HCT116 (cell line): ENCODE results near the gene KCNK5. TPM values are rescaled to one million over a fixed set of nuclear protein-coding genes. Genes with fewer than 3 reads are reported as not detected.

ENCODE experiments used
- ATAC-seq: fragments of 200-7000 bp; cut with Tn5 transposase; 2 replicates; pipeline ENCODE4 v1.9.1; 2020; ENCODE audit warnings: mild to moderate bottlenecking, moderate library complexity
- BruUV-seq: library from RNA; stranded (reverse); fragments of 400-500 nt; replicated peaks from 2 replicates; lab custom pipeline; 2021; lab: Mats Ljungman, UMichigan
- CTCF ChIA-PET: fragments of 300-600 bp; sonication (Branson Sonifier 250); formaldehyde crosslinking; loops from one replicate; lab custom pipeline; 2021; ENCODE audit warnings: antibody characterized with exemption; lab: Charles Lee
- POLR2A ChIA-PET: fragments of 300-600, 350-600 bp; sonication (Branson Sonifier 250); formaldehyde crosslinking; loops from one replicate; lab custom pipeline; 2021; ENCODE audit warnings: antibody characterized with exemption; lab: Charles Lee
- RAD21 ChIA-PET, 2 experiments: fragments of 300-600 bp; sonication (Branson Sonifier 250); formaldehyde crosslinking; loops; one replicate each; lab custom pipeline; 2023; ENCODE audit warnings: low total read pairs in 2 of 2; ENCODE audit not compliant: uncharacterized antibody in 2 of 2, unreplicated experiment in 2 of 2, low non-redundant PET in 1 of 2; lab: Charles Lee
- DNase-seq: peaks from one replicate; pipeline ENCODE4 v3.0.0-alpha.2; 2010; ENCODE audit warnings: low read depth, low spot score
- H2AFZ ChIP-seq: fragments of 200-600 bp; shearing (Covaris generic), sonication (generic); 2 replicates; pipeline ENCODE4 v1.6.1; 2017; ENCODE audit warnings: low read depth, mixed run types, mixed read lengths, antibody characterized with exemption, low read length; ENCODE audit not compliant: poor library complexity, severe bottlenecking
- H3K27ac ChIP-seq: 2 replicates; pipeline ENCODE4 v1.5.1; 2012; ENCODE audit warnings: low read depth, low read length
- H3K27me3 ChIP-seq: fragments of 200-600 bp; sonication (generic); 2 replicates; pipeline ENCODE4 v1.6.1; 2016; ENCODE audit warnings: mixed run types, low read length, mixed read lengths; ENCODE audit not compliant: insufficient read depth
- H3K36me3 ChIP-seq, 2 experiments: fragments of 200-500 bp in 1 of 2; fragments of 200-600 bp in 1 of 2; sonication (Bioruptor generic) in 1 of 2; sonication (generic) in 1 of 2; 2 replicates each; pipeline versions ENCODE4 v1.5.1 to v1.6.1; 2014 to 2016; ENCODE audit warnings: low read length in 2 of 2, inconsistent platforms in 1 of 2, mixed read lengths in 1 of 2, mixed run types in 1 of 2; ENCODE audit not compliant: insufficient read depth in 2 of 2, control insufficient read depth in 1 of 2
- H3K4me1 ChIP-seq, 2 experiments: fragments of 200-600 bp in 1 of 2; sonication (generic) in 1 of 2; 2 replicates each; pipeline versions ENCODE4 v1.5.1 to v1.6.1; 2012 to 2017; ENCODE audit warnings: low read length in 2 of 2, inconsistent platforms in 1 of 2, mild to moderate bottlenecking in 1 of 2, mixed read lengths in 1 of 2, mixed run types in 1 of 2, moderate library complexity in 1 of 2; ENCODE audit not compliant: insufficient read depth in 2 of 2, control insufficient read depth in 1 of 2
- H3K4me2 ChIP-seq: fragments of 200-600 bp; sonication (generic); 2 replicates; pipeline ENCODE4 v1.6.1; 2017; ENCODE audit warnings: mixed run types, low read length, mixed read lengths
- H3K4me3 ChIP-seq, 2 experiments: fragments of 200-600 bp in 1 of 2; sonication (generic) in 1 of 2; replicated peaks in 1 of 2; 2 replicates each; pipeline ENCODE4 v1.5.1; 2011 to 2016; ENCODE audit warnings: low read length in 2 of 2, control low read depth in 1 of 2, low read depth in 1 of 2, mild to moderate bottlenecking in 1 of 2, mixed read lengths in 1 of 2, mixed run types in 1 of 2
- H3K79me2 ChIP-seq: fragments of 200-600 bp; sonication (generic); 2 replicates; pipeline ENCODE4 v1.6.1; 2017; ENCODE audit warnings: mild to moderate bottlenecking, mixed run types, low read length, moderate library complexity, mixed read lengths; ENCODE audit not compliant: insufficient read depth
- H3K9ac ChIP-seq: fragments of 200-600 bp; sonication (generic); 2 replicates; pipeline ENCODE4 v1.6.1; 2016; ENCODE audit warnings: low read length, mixed read lengths
- H3K9me2 ChIP-seq: fragments of 200-600 bp; sonication (generic), shearing (Covaris generic); 2 replicates; pipeline ENCODE4 v1.6.1; 2017; ENCODE audit warnings: mixed run types, mild to moderate bottlenecking, moderate library complexity; ENCODE audit not compliant: insufficient read depth
- H3K9me3 ChIP-seq, 2 experiments: fragments of 200-500 bp in 1 of 2; fragments of 200-600 bp in 1 of 2; sonication (Bioruptor generic) in 1 of 2; sonication (generic) in 1 of 2; 2 replicates each; pipeline ENCODE4 v1.6.1; 2014 to 2017; ENCODE audit warnings: low read length in 2 of 2, mixed read lengths in 2 of 2, inconsistent platforms in 1 of 2, low read depth in 1 of 2, mild to moderate bottlenecking in 1 of 2, mixed run types in 1 of 2, moderate library complexity in 1 of 2; ENCODE audit not compliant: control insufficient read depth in 1 of 2, insufficient read depth in 1 of 2
- H4K20me1 ChIP-seq: fragments of 200-600 bp; sonication (generic), shearing (Covaris generic); 2 replicates; pipeline ENCODE4 v1.6.1; 2017; ENCODE audit warnings: mixed run types, mild to moderate bottlenecking, moderate library complexity; ENCODE audit not compliant: insufficient read depth
- CBX3 ChIP-seq: IDR thresholded peaks from 2 replicates; pipeline ENCODE4 v1.6.1; 2012; ENCODE audit warnings: low read depth
- EGR1 ChIP-seq: IDR thresholded peaks from 2 replicates; pipeline ENCODE4 v1.6.1; 2012; ENCODE audit warnings: low read depth
- ELF1 ChIP-seq: IDR thresholded peaks from 2 replicates; pipeline ENCODE4 v1.6.1; 2012; ENCODE audit warnings: low read depth, borderline replicate concordance
- EZH2 ChIP-seq: fragments of 200-600 bp; sonication (generic); IDR thresholded peaks from 2 replicates; pipeline ENCODE4 v1.6.1; 2017; ENCODE audit warnings: antibody characterized with exemption, mixed run types
- FOSL1 ChIP-seq: IDR thresholded peaks from 2 replicates; pipeline ENCODE4 v1.6.1; 2012; ENCODE audit warnings: low read depth
- JUND ChIP-seq: IDR thresholded peaks from 2 replicates; pipeline ENCODE4 v1.6.1; 2012
- POLR2A ChIP-seq: IDR thresholded peaks from 2 replicates; pipeline ENCODE4 v1.7.0; 2011; ENCODE audit warnings: borderline replicate concordance; ENCODE audit not compliant: insufficient read depth, insufficient read length; ENCODE audit errors: extremely low read depth
- POLR2AphosphoS5 ChIP-seq: IDR thresholded peaks from 2 replicates; pipeline ENCODE4 v1.6.1; 2011; ENCODE audit warnings: mild to moderate bottlenecking, low read depth, low read length, moderate library complexity
- RAD21 ChIP-seq: IDR thresholded peaks from 2 replicates; pipeline ENCODE4 v1.6.1; 2012; ENCODE audit warnings: low read depth, mild to moderate bottlenecking
- REST ChIP-seq: IDR thresholded peaks from 2 replicates; pipeline ENCODE4 v1.6.1; 2012; ENCODE audit warnings: low read depth
- SIN3A ChIP-seq: IDR thresholded peaks from 2 replicates; pipeline ENCODE4 v1.6.1; 2012; ENCODE audit warnings: low read depth
- SP1 ChIP-seq: IDR thresholded peaks from 2 replicates; pipeline ENCODE4 v1.6.1; 2012; ENCODE audit warnings: low read depth
- SRF ChIP-seq: IDR thresholded peaks from 2 replicates; pipeline ENCODE4 v1.6.1; 2012; ENCODE audit warnings: low read depth
- TCF7L2 ChIP-seq: IDR thresholded peaks from 2 replicates; pipeline ENCODE4 v1.7.0; 2011; ENCODE audit warnings: borderline replicate concordance, inconsistent platforms; ENCODE audit not compliant: insufficient read depth, insufficient read length; ENCODE audit errors: extremely low read depth
- ZBTB33 ChIP-seq: IDR thresholded peaks from 2 replicates; pipeline ENCODE4 v1.6.1; 2011; ENCODE audit warnings: mild to moderate bottlenecking, low read length, moderate library complexity; ENCODE audit not compliant: insufficient replicate concordance; ENCODE audit errors: extremely low read depth
- ZFX ChIP-seq: fragments of 450-650 bp; IDR thresholded peaks from 2 replicates; pipeline ENCODE4 v1.6.1; 2017
- ZNF274 ChIP-seq: fragments of 200-500 bp; sonication (Bioruptor generic); IDR thresholded peaks from 2 replicates; pipeline ENCODE4 v1.6.1; 2014; ENCODE audit warnings: mild to moderate bottlenecking, low read depth, low read length, inconsistent platforms
- intact Hi-C: fragments of 100-400 bp; cut with micrococcal nuclease; formaldehyde crosslinking; loops from 2 replicates; pipeline ENCODE4 v1.10.0; 2022
- total RNA-seq: library from RNA; stranded (reverse); gene quantifications from one replicate; pipeline ENCODE4 v1.2.1, GENCODE V29; 2021; ENCODE audit not compliant: unreplicated experiment
- TF ChIP-seq, protein P1 (sequence below), 3 experiments: fragments of 200-600 bp in 1 of 3; sonication (generic) in 1 of 3; IDR thresholded peaks in 2 of 3; conservative IDR thresholded peaks in 1 of 3; 2 replicates each; pipeline ENCODE4 v1.5.1; 2012 to 2017; ENCODE audit warnings: low read depth in 2 of 3, low read length in 2 of 3, antibody characterized with exemption in 1 of 3, borderline replicate concordance in 1 of 3, control low read depth in 1 of 3, mild to moderate bottlenecking in 1 of 3, mixed read lengths in 1 of 3, mixed run types in 1 of 3, moderate library complexity in 1 of 3; ENCODE audit not compliant: insufficient read depth in 1 of 3
- TF ChIP-seq, protein P2 (sequence below): IDR thresholded peaks from 2 replicates; pipeline ENCODE4 v1.6.1; 2012
- TF ChIP-seq, protein P3 (sequence below): IDR thresholded peaks from 2 replicates; pipeline ENCODE4 v1.6.1; 2012

Gene KCNK5
- total RNA-seq, 1 experiment from 2014 or later: 9.5 TPM

DNA sequence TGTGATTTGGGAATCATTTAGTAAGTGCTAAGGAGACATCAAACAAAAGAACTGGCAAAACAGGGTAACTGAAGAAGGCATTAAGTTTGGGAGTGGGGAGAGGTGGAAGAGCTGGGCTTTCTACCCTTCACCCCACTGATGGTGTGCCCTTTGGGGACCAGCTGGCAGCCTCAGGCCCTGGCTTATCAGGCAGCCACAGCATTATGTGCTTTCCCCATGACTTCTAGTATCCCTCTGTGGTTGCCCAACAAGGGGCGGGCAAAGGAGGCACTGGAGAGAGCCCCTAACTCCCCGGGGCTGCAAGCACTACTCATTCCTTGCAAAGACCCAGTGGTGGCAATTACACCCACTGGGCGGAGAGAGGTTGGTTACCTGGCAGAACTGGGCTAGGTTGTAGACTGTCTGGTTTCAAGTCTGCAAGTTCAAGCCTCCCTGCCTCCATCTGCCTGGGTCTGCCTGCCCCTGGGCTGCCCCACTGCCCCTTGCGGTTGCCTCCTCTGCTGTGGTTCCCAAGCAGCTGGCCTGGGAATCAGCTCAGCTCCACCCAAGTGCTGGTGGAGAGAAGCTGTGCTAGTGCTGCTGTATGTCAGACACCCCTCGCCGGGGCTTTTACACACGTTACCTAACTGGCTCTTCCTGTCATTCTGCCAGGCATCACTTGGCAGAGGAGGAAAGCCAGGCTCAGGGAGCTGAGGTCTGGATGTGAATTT is 29.9 kb downstream of the KCNK5 start:
- ChIA-PET CTCF (interaction anchor here (0.7 kb wide), 1 partner anchor 10 kb away, joined by 3 read pairs; no protein-coding TSS in a partner anchor), POLR2A (no interaction called here), RAD21 (no interaction called here)
- intact Hi-C loops: no loop called here
- no peaks in the 10 kb centered on the region for H4K20me1 ChIP-seq
- H3K27me3 ChIP-seq: no peaks in the 10 kb centered on the region
- BruUV-seq: no TSS peak
- H3K9me3 ChIP-seq: no peaks in the 10 kb centered on the region
- H3K4me2 ChIP-seq: no peak overlapping the region
- H3K9ac ChIP-seq: no peak overlapping the region
- no peak for ATAC-seq
- no peak for DNase-seq
- peaks cover 63% of the 10 kb centered on the region for H3K79me2 ChIP-seq
- no peak overlapping the region for H2AFZ ChIP-seq
- H3K4me3 ChIP-seq: no peak overlapping the region
- no peak overlapping the region for H3K27ac ChIP-seq
- H3K36me3 ChIP-seq: peaks cover under 1 to 9% of the 10 kb centered on the region in 2 experiments; a peak in 2 of 4 replicates
- H3K4me1 ChIP-seq: peaks cover 33 to 34% of the 10 kb centered on the region in 2 experiments
- H3K9me2 ChIP-seq: no peaks in the 10 kb centered on the region
- TF ChIP-seq ZNF274: no peak
- TF ChIP-seq REST: no peak
- TF ChIP-seq ELF1: no peak
- TF ChIP-seq POLR2A: no peak
- TF ChIP-seq FOSL1: no peak
- no peak for TF ChIP-seq EZH2
- TF ChIP-seq TCF7L2: no peak
- TF ChIP-seq ZBTB33: no peak
- no peak for TF ChIP-seq POLR2AphosphoS5
- TF ChIP-seq SP1: no peak
- TF ChIP-seq, protein P1, sequence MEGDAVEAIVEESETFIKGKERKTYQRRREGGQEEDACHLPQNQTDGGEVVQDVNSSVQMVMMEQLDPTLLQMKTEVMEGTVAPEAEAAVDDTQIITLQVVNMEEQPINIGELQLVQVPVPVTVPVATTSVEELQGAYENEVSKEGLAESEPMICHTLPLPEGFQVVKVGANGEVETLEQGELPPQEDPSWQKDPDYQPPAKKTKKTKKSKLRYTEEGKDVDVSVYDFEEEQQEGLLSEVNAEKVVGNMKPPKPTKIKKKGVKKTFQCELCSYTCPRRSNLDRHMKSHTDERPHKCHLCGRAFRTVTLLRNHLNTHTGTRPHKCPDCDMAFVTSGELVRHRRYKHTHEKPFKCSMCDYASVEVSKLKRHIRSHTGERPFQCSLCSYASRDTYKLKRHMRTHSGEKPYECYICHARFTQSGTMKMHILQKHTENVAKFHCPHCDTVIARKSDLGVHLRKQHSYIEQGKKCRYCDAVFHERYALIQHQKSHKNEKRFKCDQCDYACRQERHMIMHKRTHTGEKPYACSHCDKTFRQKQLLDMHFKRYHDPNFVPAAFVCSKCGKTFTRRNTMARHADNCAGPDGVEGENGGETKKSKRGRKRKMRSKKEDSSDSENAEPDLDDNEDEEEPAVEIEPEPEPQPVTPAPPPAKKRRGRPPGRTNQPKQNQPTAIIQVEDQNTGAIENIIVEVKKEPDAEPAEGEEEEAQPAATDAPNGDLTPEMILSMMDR (IDR thresholded peaks at IDR 0.05 in 2 of 3, conservative IDR thresholded peaks at IDR 0.05 in 1 of 3; ENCODE audit: borderline replicate concordance in 1 of 3, insufficient read depth in 1 of 3, low read depth in 2 of 3, low read length in 2 of 3): no peak
- TF ChIP-seq RAD21: no peak
- TF ChIP-seq ZFX: no peak
- TF ChIP-seq CBX3: no peak
- TF ChIP-seq SIN3A: no peak
- TF ChIP-seq JUND: no peak
- TF ChIP-seq, protein P2, sequence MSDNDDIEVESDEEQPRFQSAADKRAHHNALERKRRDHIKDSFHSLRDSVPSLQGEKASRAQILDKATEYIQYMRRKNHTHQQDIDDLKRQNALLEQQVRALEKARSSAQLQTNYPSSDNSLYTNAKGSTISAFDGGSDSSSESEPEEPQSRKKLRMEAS: no peak
- TF ChIP-seq EGR1: no peak
- no peak for TF ChIP-seq SRF
- TF ChIP-seq, protein P3, sequence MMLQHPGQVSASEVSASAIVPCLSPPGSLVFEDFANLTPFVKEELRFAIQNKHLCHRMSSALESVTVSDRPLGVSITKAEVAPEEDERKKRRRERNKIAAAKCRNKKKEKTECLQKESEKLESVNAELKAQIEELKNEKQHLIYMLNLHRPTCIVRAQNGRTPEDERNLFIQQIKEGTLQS: no peak
